HUES64 (cell line): Measurements from ENCODE around the gene AHCYL2.
"Not testable (repeated sequence)": the region's sequence is repeated elsewhere in the genome, so short reads cannot be mapped to it uniquely, and the experiment has no call there.

ENCODE experiments used
- H3K27ac ChIP-seq: 2 replicates; pipeline ENCODE4 v1.7.0; 2013; ENCODE audit warnings: low read depth, low read length, inconsistent platforms
- H3K27me3 ChIP-seq: 2 replicates; pipeline ENCODE4 v1.6.1; 2013; ENCODE audit warnings: mild to moderate bottlenecking, low read length; ENCODE audit not compliant: insufficient read depth
- H3K36me3 ChIP-seq: 2 replicates; pipeline ENCODE4 v1.6.1; 2013; ENCODE audit warnings: mild to moderate bottlenecking, low read length; ENCODE audit not compliant: insufficient read depth
- H3K4me1 ChIP-seq: 2 replicates; pipeline ENCODE4 v1.6.1; 2013; ENCODE audit warnings: mild to moderate bottlenecking, low read length, moderate library complexity; ENCODE audit not compliant: insufficient read depth
- H3K4me3 ChIP-seq: 2 replicates; pipeline ENCODE4 v1.5.1; 2013; ENCODE audit warnings: mild to moderate bottlenecking, low read length, moderate library complexity
- H3K9ac ChIP-seq: 2 replicates; pipeline ENCODE4 v1.6.1; 2013; ENCODE audit warnings: mild to moderate bottlenecking, low read depth, low read length
- H3K9me3 ChIP-seq: 2 replicates; pipeline ENCODE4 v1.6.1; 2013; ENCODE audit warnings: low read depth, low read length; ENCODE audit not compliant: insufficient read depth
- WGBS: fragments of 150-250, 120-280 bp; methylation state at CpG from one replicate; pipeline ENCODE4 v1.1.7; 2013; ENCODE audit warnings: missing lambda C conversion rate; 5-methylcytosine and 5-hydroxymethylcytosine counted together

Gene AHCYL2

GRCh38 chr7:129447445-129447844 lies 222.6 kb downstream of the AHCYL2 start:
- not testable (repeated sequence) for H3K27ac ChIP-seq, H3K27me3 ChIP-seq, H3K9me3 ChIP-seq, H3K4me3 ChIP-seq, H3K4me1 ChIP-seq, H3K9ac ChIP-seq
- peaks cover 23% of the 10 kb centered on the region; the same call in 1 of the 2 replicates for H3K36me3 ChIP-seq
- 94% methylated on average over 6 of the region's 6 CpGs for WGBS

- H3K36me3 ChIP-seq: peaks cover 32% of the 10 kb centered on the region
- H3K27me3 ChIP-seq, H3K9me3 ChIP-seq, H3K9ac ChIP-seq, H3K27ac ChIP-seq, H3K4me1 ChIP-seq, H3K4me3 ChIP-seq: not testable (repeated sequence)
- 100% methylated on average over 2 of the region's 2 CpGs for WGBS
Measured at GRCh38 chr7:129448608-129449007, 223.8 kb downstream of the AHCYL2 start.

GRCh38 chr7:129450295-129450694 lies 225.5 kb downstream of the AHCYL2 start:
- peaks cover 41% of the 10 kb centered on the region for H3K36me3 ChIP-seq
- no peaks in the 10 kb centered on the region for H3K27me3 ChIP-seq
- no peaks in the 10 kb centered on the region for H3K9me3 ChIP-seq
- no peaks in the 10 kb centered on the region for H3K4me1 ChIP-seq
- no peak overlapping the region for H3K9ac ChIP-seq
- no peak overlapping the region for H3K27ac ChIP-seq
- no peak overlapping the region for H3K4me3 ChIP-seq

- Histone ChIP-seq H3K9ac (no peak overlapping the region), H3K4me3 (no peak overlapping the region), H3K27ac (no peak overlapping the region), H3K36me3 (peaks cover 51% of the 10 kb centered on the region), H3K4me1 (no peaks in the 10 kb centered on the region), H3K27me3 (no peaks in the 10 kb centered on the region), H3K9me3 (no peaks in the 10 kb centered on the region)
- 88% methylated on average over 2 of the region's 2 CpGs for WGBS
Measured at GRCh38 chr7:129452589-129453231, 227.9 kb downstream of the AHCYL2 start.

GRCh38 chr7:129453510-129454248 lies 228.8 kb downstream of the AHCYL2 start:
- Histone ChIP-seq H3K27me3 (no peaks in the 10 kb centered on the region), H3K4me1 (no peaks in the 10 kb centered on the region), H3K36me3 (peaks cover 57% of the 10 kb centered on the region), H3K27ac (0 out of 2 replicates have a peak overlapping the region, but pooled peaks have one; percentile 10), H3K9me3 (no peaks in the 10 kb centered on the region), H3K9ac (no peak overlapping the region), H3K4me3 (no peak overlapping the region)
- 63% methylated on average over 1 of the region's 1 CpG for WGBS

GRCh38 chr7:129454249-129454551 lies 229.4 kb downstream of the AHCYL2 start:
- no peaks in the 10 kb centered on the region for H3K4me1 ChIP-seq
- H3K9ac ChIP-seq: no peak overlapping the region
- WGBS: 62% methylated on average over 4 of the region's 4 CpGs
- H3K27ac ChIP-seq: no peak overlapping the region
- H3K36me3 ChIP-seq: peaks cover 62% of the 10 kb centered on the region
- no peaks in the 10 kb centered on the region for H3K27me3 ChIP-seq
- H3K4me3 ChIP-seq: no peak overlapping the region
- no peaks in the 10 kb centered on the region for H3K9me3 ChIP-seq

- H3K4me1 ChIP-seq: no peaks in the 10 kb centered on the region
- H3K27me3 ChIP-seq: no peaks in the 10 kb centered on the region
- no peak overlapping the region for H3K27ac ChIP-seq
- H3K9ac ChIP-seq: no peak overlapping the region
- peaks cover 78% of the 10 kb centered on the region for H3K36me3 ChIP-seq
- no peak overlapping the region for H3K4me3 ChIP-seq
- no peaks in the 10 kb centered on the region for H3K9me3 ChIP-seq
- 97% methylated on average over 10 of the region's 10 CpGs for WGBS
Measured at GRCh38 chr7:129456421-129456820, 231.6 kb downstream of the AHCYL2 start.

- H3K4me1 ChIP-seq: no peaks in the 10 kb centered on the region
- H3K9me3 ChIP-seq: no peaks in the 10 kb centered on the region
- H3K27ac ChIP-seq: no peak overlapping the region
- H3K36me3 ChIP-seq: peaks cover 81% of the 10 kb centered on the region
- no peak overlapping the region for H3K4me3 ChIP-seq
- WGBS: 88% methylated on average over 3 of the region's 3 CpGs
- no peak overlapping the region for H3K9ac ChIP-seq
- H3K27me3 ChIP-seq: no peaks in the 10 kb centered on the region
Measured at GRCh38 chr7:129457101-129457500, 232.3 kb downstream of the AHCYL2 start.

GRCh38 chr7:129458171-129458570 lies 233.3 kb downstream of the AHCYL2 start:
- 94% methylated on average over 5 of the region's 5 CpGs for WGBS
- no peaks in the 10 kb centered on the region for H3K9me3 ChIP-seq
- H3K9ac ChIP-seq: no peak overlapping the region
- H3K27ac ChIP-seq: no peak overlapping the region
- no peaks in the 10 kb centered on the region for H3K4me1 ChIP-seq
- no peaks in the 10 kb centered on the region for H3K27me3 ChIP-seq
- H3K4me3 ChIP-seq: no peak overlapping the region
- H3K36me3 ChIP-seq: peaks cover 86% of the 10 kb centered on the region

- peaks cover 88% of the 10 kb centered on the region for H3K36me3 ChIP-seq
- no peaks in the 10 kb centered on the region for H3K4me1 ChIP-seq
- no peak overlapping the region for H3K27ac ChIP-seq
- WGBS: 94% methylated on average over 2 of the region's 2 CpGs
- no peak overlapping the region for H3K9ac ChIP-seq
- H3K9me3 ChIP-seq: no peaks in the 10 kb centered on the region
- H3K4me3 ChIP-seq: no peak overlapping the region
- no peaks in the 10 kb centered on the region for H3K27me3 ChIP-seq
Measured at GRCh38 chr7:129461809-129462208, 237.0 kb downstream of the AHCYL2 start.

GRCh38 chr7:129462420-129462819 lies 237.6 kb downstream of the AHCYL2 start:
- Histone ChIP-seq H3K9me3 (no peaks in the 10 kb centered on the region), H3K27me3 (no peaks in the 10 kb centered on the region), H3K27ac (no peak overlapping the region), H3K9ac (no peak overlapping the region), H3K4me3 (no peak overlapping the region), H3K36me3 (peaks cover 83% of the 10 kb centered on the region), H3K4me1 (no peaks in the 10 kb centered on the region)
- 76% methylated on average over 1 of the region's 1 CpG for WGBS
